Endothelial cell of umbilical vein (primary cell): Measurements from ENCODE around the gene MROH7.

Source experiments
- CTCF ChIP-seq, 2 donors: IDR thresholded peaks; 1 replicate in 1 of 2; 2 replicates in 1 of 2; pipeline ENCODE4 v1.5.1; 2011; ENCODE audit warnings: low read length in 2 of 2, mild to moderate bottlenecking in 2 of 2, moderate library complexity in 2 of 2, control low read depth in 1 of 2, inconsistent platforms in 1 of 2, low read depth in 1 of 2; ENCODE audit not compliant: insufficient read depth in 1 of 2; ENCODE audit errors: extremely low read depth in 1 of 2
- EZH2 ChIP-seq: IDR thresholded peaks from 2 replicates; pipeline ENCODE4 v1.6.1; 2012; ENCODE audit warnings: borderline replicate concordance, low read depth, mild to moderate bottlenecking, moderate library complexity, low read length, inconsistent platforms; ENCODE audit not compliant: severe bottlenecking
- JUN ChIP-seq: IDR thresholded peaks from 2 replicates; pipeline ENCODE4 v1.6.1; 2011; ENCODE audit warnings: borderline replicate concordance, low read depth; ENCODE audit not compliant: insufficient read length, insufficient read depth
- MAX ChIP-seq: IDR thresholded peaks from 2 replicates; pipeline ENCODE4 v1.6.1; 2011; ENCODE audit not compliant: insufficient read depth, insufficient read length
- POLR2A ChIP-seq: IDR thresholded peaks from 2 replicates; pipeline ENCODE4 v1.6.1; 2012; ENCODE audit warnings: low read depth, mild to moderate bottlenecking, control low read depth, low read length
- POLR2AphosphoS5 ChIP-seq: IDR thresholded peaks from 2 replicates; pipeline ENCODE4 v1.6.1; 2012; ENCODE audit warnings: low read depth, mild to moderate bottlenecking, control low read depth, low read length, moderate library complexity; ENCODE audit not compliant: insufficient read depth

GRCh38 chr1:54697896-54698295 lies 56.3 kb downstream of the MROH7 start:
- TF ChIP-seq CTCF (IDR thresholded peaks at IDR 0.05; ENCODE audit: extremely low read depth in 1 of 2, insufficient read depth in 1 of 2, low read depth in 1 of 2, low read length in 2 of 2) (no peak), POLR2AphosphoS5 (no peak), POLR2A (no peak), JUN (no peak), MAX (no peak), EZH2 (no peak)
